Thyroid gland (tissue), 4 donors: ENCODE results near the gene EAF1. TPM values are rescaled to one million over a fixed set of nuclear protein-coding genes. Genes with fewer than 3 reads are reported as not detected.

ENCODE experiments used
- DNase-seq, 2 donors: peaks; one replicate each; pipeline ENCODE4 v3.0.0-alpha.2; 2019
- H3K27ac ChIP-seq, 3 donors: fragments of 200-600 bp; sonication (generic); 1 replicate in 2 of 3; 2 replicates in 1 of 3; pipeline ENCODE4 v1.5.1; 2016 to 2019; ENCODE audit warnings: mild to moderate bottlenecking in 1 of 3, moderate library complexity in 1 of 3
- H3K27me3 ChIP-seq: fragments of 200-600 bp; sonication (generic); one replicate; pipeline ENCODE4 v1.5.1; 2019
- H3K36me3 ChIP-seq, 2 donors: fragments of 200-600 bp; sonication (generic); one replicate each; pipeline ENCODE4 v1.5.1; 2016 to 2019
- H3K4me1 ChIP-seq, 2 donors: fragments of 200-600 bp; sonication (generic); one replicate each; pipeline ENCODE4 v1.5.1; 2017 to 2019
- H3K4me3 ChIP-seq, 3 donors: fragments of 200-600 bp; sonication (generic); replicated peaks in 1 of 3; 1 replicate in 2 of 3; 2 replicates in 1 of 3; pipeline ENCODE4 v1.5.1; 2016; ENCODE audit warnings: mild to moderate bottlenecking in 1 of 3
- H3K9me3 ChIP-seq: fragments of 200-600 bp; sonication (generic); one replicate; pipeline ENCODE4 v1.5.1; 2017
- POLR2A ChIP-seq, 2 donors: fragments of 450-650 bp; IDR thresholded peaks; one replicate each; pipeline ENCODE4 v1.6.1; 2017; ENCODE audit warnings: antibody characterized with exemption in 2 of 2, mild to moderate bottlenecking in 2 of 2, moderate library complexity in 1 of 2
- WGBS, 2 donors: methylation state at CpG; one replicate each; pipeline ENCODE4 v1.1.5; 2017; 5-methylcytosine and 5-hydroxymethylcytosine counted together
- intact Hi-C: fragments of 100-400 bp; cut with DNase I; formaldehyde crosslinking; loops from one replicate; pipeline ENCODE4 v1.15.1; 2023
- total RNA-seq, 4 donors: library from RNA; depleted of rRNA; stranded (reverse); fragments of >200 nt; gene quantifications; one replicate each; pipeline ENCODE4 v1.2.3, GENCODE V29; 2016
- TF ChIP-seq, protein P1 (sequence below), 6 experiments: fragments of 200-600 bp in 3 of 6; fragments of 450-650 bp in 3 of 6; sonication (generic) in 3 of 6; IDR thresholded peaks; one replicate each; pipeline ENCODE4 v1.5.1; 2016 to 2019; ENCODE audit warnings: antibody characterized with exemption in 6 of 6, mild to moderate bottlenecking in 2 of 6, inconsistent platforms in 1 of 6, moderate library complexity in 1 of 6

EAF1 gene
- total RNA-seq, 4 donors from 2014 or later, result 15.2 to 24.7 (median 22.3) TPM

DNA sequence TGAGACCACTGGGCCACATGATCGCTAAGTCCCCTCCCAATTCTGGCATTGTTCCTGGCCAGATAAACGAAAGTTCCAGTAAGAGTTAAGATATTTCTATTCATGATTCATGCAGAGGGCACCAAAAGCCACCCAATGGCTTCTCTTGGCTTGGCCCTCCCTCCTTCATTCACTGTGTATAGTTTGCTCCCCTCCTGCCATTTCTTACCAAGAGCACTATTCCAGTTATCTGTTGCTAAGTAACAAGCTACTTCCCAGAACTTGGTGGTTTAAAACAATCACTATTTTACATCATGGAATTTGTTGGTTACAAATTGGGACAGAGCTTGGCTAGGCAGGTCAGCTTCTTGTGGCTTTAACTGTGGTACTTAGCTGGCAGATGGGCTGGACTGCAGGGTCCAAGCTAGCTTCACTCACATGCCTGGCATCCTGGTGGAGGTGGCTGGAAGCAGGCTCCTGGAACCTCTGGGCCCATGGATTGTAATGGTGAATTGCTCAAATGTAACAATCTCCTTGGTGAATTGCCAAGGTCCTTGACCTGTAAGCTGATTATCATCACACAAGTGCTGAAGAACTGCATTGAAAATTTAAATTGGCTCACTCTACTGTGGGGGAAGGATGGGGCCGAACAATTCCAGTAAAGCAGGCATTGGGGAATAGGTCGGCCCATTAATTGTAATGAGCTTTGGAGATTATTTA, 16.6 kb downstream of the EAF1 start:
- Histone ChIP-seq H3K27me3 (no peaks in the 10 kb centered on the region), H3K27ac (no peak overlapping the region)
- DNase-seq, result no peak

DNA sequence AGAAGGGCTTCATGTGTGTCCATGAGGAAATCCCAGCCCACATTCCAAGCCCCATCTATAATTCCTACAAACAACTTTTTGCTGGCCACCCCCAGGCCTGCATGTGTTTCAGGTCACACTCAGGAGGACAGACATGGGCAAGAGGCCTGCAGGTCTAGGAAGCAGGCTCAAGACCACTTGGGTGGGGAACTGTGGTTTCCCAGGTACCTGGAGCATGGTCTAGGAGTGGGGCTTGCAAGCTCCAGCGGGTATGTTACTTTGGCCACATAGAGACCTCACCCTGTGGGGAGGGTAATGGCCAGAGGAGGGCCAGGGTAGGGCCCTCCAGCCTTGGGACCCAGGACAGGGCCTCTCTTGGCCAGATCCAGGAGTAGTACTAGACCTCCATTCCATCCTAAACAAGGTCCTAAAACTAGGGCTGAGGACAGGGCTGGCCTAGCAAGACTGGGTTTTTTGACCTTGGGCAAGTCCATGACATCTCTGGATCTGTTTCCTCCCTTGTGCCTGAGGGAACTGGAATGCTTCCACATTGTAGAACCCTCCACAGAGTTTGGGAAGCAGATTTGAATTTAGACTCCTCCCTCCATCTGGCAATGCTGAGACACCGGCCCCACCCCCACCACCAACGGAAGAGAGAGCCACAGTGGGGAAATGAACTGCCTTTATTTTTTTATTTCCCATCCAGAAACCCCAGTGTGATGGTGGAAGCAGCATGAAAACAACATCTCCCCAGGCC, 22.3 kb downstream of the EAF1 start:
- H3K4me1 ChIP-seq, result no peaks in the 10 kb centered on the region
- no peak for TF ChIP-seq POLR2A (IDR thresholded peaks at IDR 0.05)
- TF ChIP-seq, protein P1, sequence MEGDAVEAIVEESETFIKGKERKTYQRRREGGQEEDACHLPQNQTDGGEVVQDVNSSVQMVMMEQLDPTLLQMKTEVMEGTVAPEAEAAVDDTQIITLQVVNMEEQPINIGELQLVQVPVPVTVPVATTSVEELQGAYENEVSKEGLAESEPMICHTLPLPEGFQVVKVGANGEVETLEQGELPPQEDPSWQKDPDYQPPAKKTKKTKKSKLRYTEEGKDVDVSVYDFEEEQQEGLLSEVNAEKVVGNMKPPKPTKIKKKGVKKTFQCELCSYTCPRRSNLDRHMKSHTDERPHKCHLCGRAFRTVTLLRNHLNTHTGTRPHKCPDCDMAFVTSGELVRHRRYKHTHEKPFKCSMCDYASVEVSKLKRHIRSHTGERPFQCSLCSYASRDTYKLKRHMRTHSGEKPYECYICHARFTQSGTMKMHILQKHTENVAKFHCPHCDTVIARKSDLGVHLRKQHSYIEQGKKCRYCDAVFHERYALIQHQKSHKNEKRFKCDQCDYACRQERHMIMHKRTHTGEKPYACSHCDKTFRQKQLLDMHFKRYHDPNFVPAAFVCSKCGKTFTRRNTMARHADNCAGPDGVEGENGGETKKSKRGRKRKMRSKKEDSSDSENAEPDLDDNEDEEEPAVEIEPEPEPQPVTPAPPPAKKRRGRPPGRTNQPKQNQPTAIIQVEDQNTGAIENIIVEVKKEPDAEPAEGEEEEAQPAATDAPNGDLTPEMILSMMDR (IDR thresholded peaks at IDR 0.05), result no peak
- intact Hi-C loops, result no loop called here
- no peak overlapping the region for H3K27ac ChIP-seq
- H3K9me3 ChIP-seq, result no peaks in the 10 kb centered on the region
- no peaks in the 10 kb centered on the region for H3K36me3 ChIP-seq
- no peak for DNase-seq
- WGBS, 2 donors, result 91 to 94% methylated on average over 3 of the region's 3 CpGs
- H3K27me3 ChIP-seq, result no peaks in the 10 kb centered on the region
- H3K4me3 ChIP-seq, result no peak overlapping the region

More for the DNA sequence above, 16.6 kb downstream of the EAF1 start:
- Histone ChIP-seq H3K4me1 (peaks cover 0 to 4% of the 10 kb centered on the region in 2 donors), H3K4me3 (no peak overlapping the region), H3K9me3 (no peaks in the 10 kb centered on the region), H3K36me3 (peaks cover 27 to 30% of the 10 kb centered on the region in 2 donors)
- intact Hi-C loops, result no loop called here
- 78 to 92% methylated on average over 4 of the region's 4 CpGs for WGBS, 2 donors
- no peak for TF ChIP-seq POLR2A (IDR thresholded peaks at IDR 0.05)
- TF ChIP-seq, protein P1 (IDR thresholded peaks at IDR 0.05), result no peak

DNA sequence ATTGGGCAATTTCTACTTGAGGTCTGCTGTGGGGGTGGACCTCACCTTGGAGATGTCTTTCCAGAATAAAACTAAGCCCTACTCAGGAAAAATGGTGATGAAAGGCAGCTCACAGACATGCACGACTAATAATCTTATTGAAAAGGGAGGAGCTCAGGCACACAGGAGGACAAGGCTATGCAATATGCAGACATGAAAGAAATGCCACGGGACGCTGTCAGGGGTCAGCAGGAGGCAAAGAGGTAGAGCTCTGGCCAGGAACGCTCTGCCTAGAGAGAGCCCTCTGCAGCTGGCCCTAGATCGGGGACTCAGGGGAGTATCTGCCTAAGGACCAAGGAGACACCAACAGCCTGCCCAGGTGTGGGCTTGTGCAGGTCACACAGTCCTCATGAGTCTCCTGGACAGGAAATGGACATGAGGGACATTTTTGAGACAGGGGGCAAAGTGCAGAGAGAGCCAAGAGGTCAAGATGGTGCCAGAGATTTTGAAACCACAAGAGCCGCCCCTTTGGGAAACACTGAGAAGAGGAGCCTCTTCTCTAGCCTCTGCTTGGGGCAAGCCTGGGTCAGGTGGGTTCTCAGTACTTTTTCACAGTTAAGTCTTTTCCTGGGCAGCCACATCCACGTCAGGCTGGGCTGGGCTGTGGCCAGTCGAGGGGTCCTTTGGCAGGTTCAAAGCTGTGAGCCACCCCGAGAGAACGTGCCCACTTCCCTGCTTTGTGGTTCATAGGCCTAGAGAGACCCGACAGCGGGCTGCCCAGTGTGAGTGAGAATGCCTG, 23.2 kb downstream of the EAF1 start:
- Histone ChIP-seq H3K27me3 (no peaks in the 10 kb centered on the region), H3K4me3 (no peak overlapping the region), H3K4me1 (no peaks in the 10 kb centered on the region), H3K36me3 (no peaks in the 10 kb centered on the region), H3K9me3 (no peaks in the 10 kb centered on the region), H3K27ac (no peak overlapping the region)
- TF ChIP-seq, protein P1 (IDR thresholded peaks at IDR 0.05), result no peak
- DNase-seq, result no peak
- 92 to 96% methylated on average over 12 of the region's 12 CpGs for WGBS, 2 donors
- intact Hi-C loops, result no loop called here

DNA sequence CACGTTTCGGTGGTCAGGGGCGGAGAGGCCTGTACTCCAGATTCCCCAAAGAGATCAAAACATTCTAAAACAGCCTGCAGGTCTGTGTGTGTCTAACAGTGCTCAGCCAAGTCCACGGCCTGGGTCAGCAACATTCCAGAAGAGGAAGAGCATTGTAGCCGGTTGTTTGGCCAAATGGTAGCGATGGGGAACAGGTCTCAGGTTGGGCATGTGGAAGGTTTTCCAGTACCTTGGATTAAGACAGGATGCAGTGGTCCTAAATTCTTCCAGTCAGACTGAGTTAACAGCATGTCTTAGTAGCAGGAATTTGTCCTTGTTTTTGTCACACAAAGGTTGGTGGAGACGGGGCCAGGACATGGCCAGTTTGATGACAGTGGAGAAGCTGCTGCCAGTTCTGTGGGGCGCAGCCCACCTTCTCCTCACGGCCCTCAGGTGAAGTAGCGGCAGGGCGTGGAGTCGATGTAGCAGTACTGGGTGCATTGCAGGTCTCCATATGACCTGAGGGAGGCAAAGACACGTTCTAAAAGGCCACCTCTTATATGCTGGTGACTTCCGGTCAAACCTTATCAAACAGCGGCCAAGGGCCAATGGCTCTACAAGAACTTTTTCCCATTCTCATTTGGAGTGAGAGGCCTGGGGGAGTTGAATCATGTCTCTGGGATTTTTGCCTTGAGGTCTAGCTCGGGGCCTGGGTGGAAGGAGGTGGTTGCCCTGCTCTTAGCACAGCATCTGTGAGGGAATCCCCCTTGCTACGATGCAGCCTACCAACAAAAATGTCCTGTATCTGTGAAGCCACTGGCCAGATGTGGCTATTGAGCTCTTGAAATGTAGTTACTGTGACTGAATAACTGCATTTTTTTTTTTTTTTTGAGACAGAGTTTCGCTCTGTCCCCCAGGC, 24.1 kb downstream of the EAF1 start:
- WGBS, 2 donors, result 89 to 90% methylated on average over 18 of the region's 18 CpGs
- no peaks in the 10 kb centered on the region for H3K9me3 ChIP-seq

More for the DNA sequence above, 24.1 kb downstream of the EAF1 start:
- TF ChIP-seq POLR2A (IDR thresholded peaks at IDR 0.05), result no peak
- TF ChIP-seq, protein P1 (IDR thresholded peaks at IDR 0.05), result no peak
- H3K4me1 ChIP-seq, result no peaks in the 10 kb centered on the region
- no peaks in the 10 kb centered on the region for H3K36me3 ChIP-seq
- H3K27me3 ChIP-seq, result no peaks in the 10 kb centered on the region
- intact Hi-C loops, result no loop called here
- no peak overlapping the region for H3K27ac ChIP-seq
- no peak overlapping the region for H3K4me3 ChIP-seq
- no peak for DNase-seq
